HUES48 (cell line): ENCODE results near the gene FAM118A.

ENCODE experiments used
- H3K27ac ChIP-seq: one replicate; pipeline ENCODE4 v1.7.0; 2013; ENCODE audit warnings: low read depth, low read length, inconsistent platforms
- H3K27me3 ChIP-seq: 2 replicates; pipeline ENCODE4 v1.6.1; 2013; ENCODE audit warnings: mild to moderate bottlenecking, low read length; ENCODE audit not compliant: control insufficient read depth, insufficient read depth
- H3K36me3 ChIP-seq: 2 replicates; pipeline ENCODE4 v1.6.1; 2013; ENCODE audit warnings: low read length; ENCODE audit not compliant: control insufficient read depth, insufficient read depth
- H3K4me1 ChIP-seq: 2 replicates; pipeline ENCODE4 v1.6.1; 2013; ENCODE audit warnings: mild to moderate bottlenecking, low read length; ENCODE audit not compliant: control insufficient read depth, insufficient read depth
- H3K4me3 ChIP-seq: 2 replicates; pipeline ENCODE4 v1.5.1; 2013; ENCODE audit warnings: mild to moderate bottlenecking, low read depth, low read length
- H3K9ac ChIP-seq: 2 replicates; pipeline ENCODE4 v1.6.1; 2013; ENCODE audit warnings: mild to moderate bottlenecking, low read depth, low read length, moderate library complexity
- H3K9me3 ChIP-seq: 2 replicates; pipeline ENCODE4 v1.6.1; 2013; ENCODE audit warnings: low read length; ENCODE audit not compliant: control insufficient read depth, insufficient read depth

FAM118A gene

GRCh38 chr22:45389546-45389945 is 79.8 kb downstream of the FAM118A start:
- H3K27ac ChIP-seq = no peak overlapping the region
- no peak overlapping the region for H3K9ac ChIP-seq
- no peaks in the 10 kb centered on the region for H3K27me3 ChIP-seq
- H3K36me3 ChIP-seq = no peaks in the 10 kb centered on the region
- no peak overlapping the region for H3K4me3 ChIP-seq
- H3K9me3 ChIP-seq = no peaks in the 10 kb centered on the region
- H3K4me1 ChIP-seq = no peaks in the 10 kb centered on the region
